Measurements from ENCODE around the gene ENDOD1. TPM values are rescaled to one million over a fixed set of nuclear protein-coding genes. Genes with fewer than 3 reads are reported as not detected.

ENDOD1 gene, protein sequence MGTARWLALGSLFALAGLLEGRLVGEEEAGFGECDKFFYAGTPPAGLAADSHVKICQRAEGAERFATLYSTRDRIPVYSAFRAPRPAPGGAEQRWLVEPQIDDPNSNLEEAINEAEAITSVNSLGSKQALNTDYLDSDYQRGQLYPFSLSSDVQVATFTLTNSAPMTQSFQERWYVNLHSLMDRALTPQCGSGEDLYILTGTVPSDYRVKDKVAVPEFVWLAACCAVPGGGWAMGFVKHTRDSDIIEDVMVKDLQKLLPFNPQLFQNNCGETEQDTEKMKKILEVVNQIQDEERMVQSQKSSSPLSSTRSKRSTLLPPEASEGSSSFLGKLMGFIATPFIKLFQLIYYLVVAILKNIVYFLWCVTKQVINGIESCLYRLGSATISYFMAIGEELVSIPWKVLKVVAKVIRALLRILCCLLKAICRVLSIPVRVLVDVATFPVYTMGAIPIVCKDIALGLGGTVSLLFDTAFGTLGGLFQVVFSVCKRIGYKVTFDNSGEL
- total RNA-seq: 109 and 125 TPM in 2 replicates

GRCh38 chr11:95089620-95090542 lies at the start of gene ENDOD1:
Gene ENDOD1 (plus strand): TSS chr11:95089846. CDS start chr11:95089928, 82 bp downstream.

DNA sequence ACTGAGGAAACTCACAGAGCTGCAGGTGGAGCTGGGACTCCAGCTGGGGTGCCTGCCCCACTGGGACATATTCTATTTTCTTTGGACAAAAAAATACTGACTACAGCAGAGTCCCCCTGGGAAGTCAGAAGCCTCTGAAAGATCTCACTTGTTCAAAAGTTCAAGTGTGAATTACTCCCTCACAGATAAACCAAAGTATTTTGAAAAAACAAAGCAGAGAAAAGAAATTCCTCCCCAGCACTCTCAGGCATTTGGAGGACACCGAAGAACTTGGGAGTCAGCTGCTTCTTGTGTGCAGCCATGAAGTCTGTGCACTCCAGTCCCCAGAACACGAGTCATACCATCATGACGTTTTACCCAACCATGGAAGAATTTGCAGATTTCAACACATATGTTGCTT lies 40.5 kb upstream of the ENDOD1 start, which contains the start of gene KDM4F:
TSS of gene KDM4F (plus strand) at position 301 of the 400 bp plus-strand sequence.

GRCh38 chr11:95066716-95067038 lies 23.0 kb upstream of the ENDOD1 start, which contains the start of gene SRSF8:
Gene SRSF8 (plus strand): TSS chr11:95066919. CDS start chr11:95067227, 308 bp downstream.

Other genes starting within 250 kb of the ENDOD1 start
- gene CWC15, start 116.3 kb upstream of the ENDOD1 start, total RNA-seq: 41.4 and 49.9 TPM in 2 replicates
- gene KDM4D, start 116.1 kb upstream of the ENDOD1 start, total RNA-seq: 0.50 and 0.53 TPM in 2 replicates
- not detected in 2 replicates for gene KDM4E, start 64.6 kb upstream of the ENDOD1 start, total RNA-seq
- not detected in 2 replicates for gene KDM4F, start 40.4 kb upstream of the ENDOD1 start, total RNA-seq
- gene SRSF8, start 22.9 kb upstream of the ENDOD1 start, total RNA-seq: 15.6 and 16.8 TPM in 2 replicates
- gene SESN3, start 141.4 kb downstream of the ENDOD1 start, total RNA-seq: 40.4 and 55.0 TPM in 2 replicates

Data from aortic smooth muscle cell (primary cell).